Measurements from ENCODE around the gene DOCK3.
"Not testable (repeated sequence)": the region's sequence is repeated elsewhere in the genome, so short reads cannot be mapped to it uniquely, and the experiment has no call there.

The DOCK3 gene

DNA sequence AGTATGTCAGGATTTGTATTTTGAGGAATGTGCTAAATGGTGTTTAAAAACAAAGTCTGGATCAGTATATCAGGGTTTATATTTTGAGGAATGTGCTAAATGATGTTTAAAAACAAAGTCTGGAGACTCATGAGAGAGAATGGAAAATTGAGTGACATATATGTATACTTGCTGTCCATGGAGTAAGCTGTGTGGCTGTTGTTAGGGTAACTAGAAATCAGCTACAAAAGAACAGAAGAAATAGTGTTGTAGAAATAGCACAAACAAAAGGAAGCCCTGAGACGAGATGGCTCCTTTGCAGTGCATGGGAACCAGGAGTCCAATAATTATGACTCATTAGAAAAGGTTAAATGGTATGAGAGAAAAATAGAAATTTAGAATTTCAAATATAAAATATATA, 427.7 kb downstream of the DOCK3 start:
- no peak for DNase-seq (ENCODE audit: low spot score)

DNA sequence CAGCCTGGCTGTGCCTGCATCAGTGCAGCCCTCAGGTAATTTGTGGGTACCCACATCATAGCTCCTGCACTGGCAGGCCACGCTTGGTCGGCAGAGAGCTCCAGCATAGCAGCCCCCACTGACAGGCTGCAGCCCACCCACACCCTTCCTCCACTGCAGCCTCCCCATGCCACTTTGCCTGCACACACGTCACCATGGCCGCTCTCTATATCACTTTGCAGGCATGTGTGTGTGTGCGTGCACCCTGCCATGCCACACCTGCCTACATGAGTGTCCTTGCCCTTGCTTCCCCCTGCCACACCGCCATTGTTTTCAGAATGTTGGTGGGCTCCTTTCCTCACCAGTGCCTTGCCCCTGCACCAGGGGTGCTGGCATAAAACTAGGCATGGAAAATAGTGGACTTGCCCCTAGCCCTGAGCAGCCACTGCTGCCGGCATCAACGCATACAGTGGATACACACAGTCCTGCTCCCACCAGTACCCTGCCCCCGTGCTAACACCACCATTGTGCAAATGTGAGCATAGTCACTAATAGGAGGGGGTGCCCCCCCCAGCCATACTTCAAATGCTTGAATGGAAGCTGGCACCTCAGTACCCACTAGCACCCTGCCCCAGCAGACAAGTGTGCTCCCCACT, 431.6 kb downstream of the DOCK3 start:
- no peak for DNase-seq (ENCODE audit: low spot score)

DNA sequence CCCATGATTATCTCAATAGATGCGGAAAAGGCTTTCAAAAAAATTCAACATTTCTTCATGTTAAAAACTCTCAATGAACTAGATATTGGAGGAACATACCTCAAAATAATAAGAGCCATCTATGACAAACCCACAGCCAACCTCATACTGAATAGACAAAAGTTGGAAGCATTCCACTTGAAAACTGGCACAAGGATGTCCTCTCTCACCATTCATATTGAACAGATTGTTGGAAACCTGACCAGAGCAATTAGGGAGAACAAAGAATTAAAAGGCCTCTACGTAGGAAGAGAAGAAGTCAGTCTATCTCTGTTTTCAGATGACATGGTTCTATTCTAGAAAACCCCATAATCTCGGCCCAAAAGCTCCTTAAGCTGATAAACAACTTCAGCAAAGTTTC, 435.9 kb downstream of the DOCK3 start:
- DNase-seq (ENCODE audit: low spot score), result no peak

- no peak for DNase-seq (ENCODE audit: low spot score)
Observed at GRCh38 chr3:51122944-51123343, 448.2 kb downstream of the DOCK3 start.

DNA sequence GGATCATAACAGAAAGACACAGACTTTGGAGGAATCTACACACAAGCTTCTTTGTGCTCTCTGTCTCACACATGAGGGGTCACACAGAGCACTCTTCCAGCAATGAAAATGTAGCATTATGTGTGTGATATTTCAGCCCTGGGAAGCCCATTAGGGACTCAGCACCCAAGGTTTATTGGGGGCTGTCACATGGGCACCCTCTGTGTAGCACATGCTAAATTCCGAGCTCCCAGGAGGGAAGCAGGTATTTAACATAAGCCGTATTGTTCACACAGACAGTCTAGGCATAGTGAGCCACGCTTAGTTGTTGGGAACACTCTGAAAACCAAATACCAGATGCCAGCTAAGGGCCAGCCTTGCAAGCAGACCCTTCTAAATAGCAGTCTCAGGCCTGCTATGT, 448.8 kb downstream of the DOCK3 start:
- DNase-seq (ENCODE audit: low spot score), result no peak

- not testable (repeated sequence) for DNase-seq (ENCODE audit: low spot score)
Observed at GRCh38 chr3:51131607-51132006, 456.9 kb downstream of the DOCK3 start.

DNA sequence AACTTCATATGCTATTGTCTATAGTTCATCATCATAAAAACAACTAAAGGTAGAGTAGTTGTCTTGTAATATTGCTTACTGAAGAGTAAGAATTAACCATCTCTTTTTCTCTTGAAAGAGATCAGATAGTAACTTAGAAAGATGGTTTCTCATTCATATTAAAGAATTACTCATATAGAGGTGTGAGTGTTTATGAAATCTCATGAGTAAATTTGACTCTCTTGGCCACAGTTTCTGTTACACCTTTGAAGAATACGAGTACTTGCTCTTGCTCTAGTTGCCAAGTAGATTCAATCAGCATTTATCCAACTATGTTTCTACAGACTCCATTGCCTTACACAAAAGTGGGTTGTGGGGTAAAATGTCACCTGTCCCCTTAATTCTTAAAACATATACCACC, 463.0 kb downstream of the DOCK3 start:
- no peak for DNase-seq (ENCODE audit: low spot score)

GRCh38 chr3:51139616-51140015, 464.9 kb downstream of the DOCK3 start:
- DNase-seq (ENCODE audit: low spot score), result no peak

DNA sequence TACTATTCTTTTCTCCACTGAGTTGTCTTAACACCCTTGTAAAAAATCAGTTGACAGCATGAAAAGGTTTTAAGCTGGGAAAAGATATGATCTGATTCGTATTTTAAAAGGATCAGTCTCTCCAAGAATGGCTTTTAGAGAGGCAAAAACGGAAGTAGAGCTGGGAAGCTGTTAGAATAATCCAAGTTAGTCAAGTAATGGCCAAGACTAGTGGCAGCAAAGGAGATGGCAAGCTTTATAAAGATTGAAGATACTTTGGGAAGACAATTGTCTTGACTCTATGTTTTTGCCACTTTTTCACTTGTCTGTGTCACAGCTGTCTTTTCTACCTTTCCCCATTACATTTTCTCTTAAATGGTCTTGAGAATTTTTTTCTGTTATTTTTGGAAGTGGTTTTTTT, 466.8 kb downstream of the DOCK3 start:
- DNase-seq (ENCODE audit: low spot score), result no peak

GRCh38 chr3:51145811-51146585, 471.3 kb downstream of the DOCK3 start:
- DNase-seq (ENCODE audit: low spot score), result no peak

- no peak for DNase-seq (ENCODE audit: low spot score)
Observed at GRCh38 chr3:51146781-51147180, 472.1 kb downstream of the DOCK3 start.

DNA sequence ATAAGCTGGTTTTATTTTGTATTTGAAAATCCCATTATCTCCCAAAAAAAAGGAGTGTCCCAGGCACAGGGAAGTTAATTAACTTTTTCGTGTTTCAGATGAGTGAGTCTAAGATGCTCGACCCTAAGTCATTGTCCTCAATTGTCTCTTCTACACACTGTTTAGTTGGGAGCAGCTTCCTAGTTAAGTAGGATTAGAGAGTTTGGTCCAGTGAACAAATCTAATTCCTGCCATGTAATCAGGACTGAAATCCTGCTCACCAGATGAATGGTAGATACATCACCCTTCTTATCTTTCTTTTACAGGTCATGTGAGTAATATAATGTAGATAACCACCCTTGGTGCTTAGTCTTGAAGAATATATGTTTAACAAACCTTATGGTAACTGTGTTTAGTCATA, 481.4 kb downstream of the DOCK3 start:
- DNase-seq (ENCODE audit: low spot score), result no peak

- no peak for DNase-seq (ENCODE audit: low spot score)
Observed at GRCh38 chr3:51163051-51163450, 488.3 kb downstream of the DOCK3 start.

DNA sequence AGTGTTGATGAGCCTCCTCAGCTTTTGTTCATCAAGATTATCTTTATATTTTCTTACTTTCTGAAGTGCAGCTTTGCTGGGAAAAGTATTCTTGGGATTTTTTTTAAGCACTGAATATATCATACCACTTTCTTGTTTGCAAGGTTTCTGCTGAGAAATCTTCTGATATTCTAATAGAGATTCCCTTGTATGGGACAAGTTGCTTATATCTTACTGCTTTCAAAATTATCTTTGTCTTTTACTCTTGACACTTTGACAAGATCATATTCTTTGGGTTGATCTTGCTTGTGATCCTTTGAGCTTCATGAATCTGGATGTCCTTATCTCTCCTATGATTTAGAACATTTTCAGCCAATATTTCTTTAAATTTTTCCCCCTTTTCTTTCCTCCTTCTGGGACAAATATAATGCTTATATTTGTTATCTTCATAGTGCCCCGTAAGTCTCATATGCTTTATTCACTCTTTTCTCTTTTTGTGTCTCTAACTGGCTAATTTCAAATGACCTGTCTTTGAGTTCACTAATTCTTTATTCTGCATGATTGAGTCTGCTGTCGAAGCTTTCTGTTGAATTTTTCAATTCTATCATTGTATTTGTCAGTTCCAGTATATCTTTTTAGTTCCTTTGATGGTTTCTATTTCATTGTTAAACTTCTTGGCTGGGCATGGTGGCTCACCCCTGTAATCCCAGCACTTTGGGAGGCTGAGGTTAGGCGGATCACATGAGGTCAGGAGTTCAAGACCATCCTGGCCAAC, 499.0 kb downstream of the DOCK3 start:
- DNase-seq (ENCODE audit: low spot score), result no peak

GRCh38 chr3:51176923-51177322, 502.2 kb downstream of the DOCK3 start:
- no peak for DNase-seq (ENCODE audit: low spot score)

DNA sequence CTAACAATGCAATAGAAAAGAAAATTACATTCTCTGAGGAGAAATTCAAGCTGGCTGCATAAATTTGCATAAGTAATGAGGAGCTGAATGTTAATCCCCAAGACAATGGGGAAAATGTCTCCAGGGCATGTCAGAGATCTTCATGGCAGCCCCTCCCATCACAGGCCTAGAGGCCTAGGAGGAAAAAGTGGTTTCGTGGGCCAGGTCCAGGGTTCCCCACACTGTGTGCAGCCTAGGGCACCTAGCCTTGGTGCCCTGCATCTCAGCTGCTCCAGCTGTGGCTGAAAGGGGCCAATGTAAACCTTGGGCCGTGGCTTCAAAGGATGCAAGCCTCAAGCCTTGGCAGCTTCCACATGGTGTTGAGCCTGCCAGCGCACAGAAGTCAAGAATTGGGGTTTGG, 511.7 kb downstream of the DOCK3 start:
- DNase-seq (ENCODE audit: low spot score), result not testable (repeated sequence)

GRCh38 chr3:51190199-51190598, 515.5 kb downstream of the DOCK3 start:
- DNase-seq (ENCODE audit: low spot score), result no peak

DNA sequence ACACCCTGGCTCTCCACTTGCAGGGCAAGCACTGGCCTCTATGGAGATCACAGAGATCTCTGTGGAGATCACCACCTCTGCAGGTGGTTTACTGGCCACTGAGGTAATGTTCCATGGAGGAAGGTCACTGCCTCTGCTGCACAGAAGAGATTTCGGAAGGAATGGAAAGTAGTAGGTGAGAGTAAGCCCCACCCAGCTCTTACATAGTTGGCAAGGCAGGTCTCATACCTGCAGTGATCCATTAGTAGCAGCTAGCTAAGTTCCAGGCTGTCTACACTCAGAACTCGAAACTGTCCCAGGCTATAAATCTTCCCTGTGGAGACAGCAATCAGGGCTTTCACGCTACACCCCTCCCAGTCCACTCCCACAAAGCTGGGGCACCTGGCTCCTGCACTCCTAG, 516.1 kb downstream of the DOCK3 start:
- no peak for DNase-seq (ENCODE audit: low spot score)

DNA sequence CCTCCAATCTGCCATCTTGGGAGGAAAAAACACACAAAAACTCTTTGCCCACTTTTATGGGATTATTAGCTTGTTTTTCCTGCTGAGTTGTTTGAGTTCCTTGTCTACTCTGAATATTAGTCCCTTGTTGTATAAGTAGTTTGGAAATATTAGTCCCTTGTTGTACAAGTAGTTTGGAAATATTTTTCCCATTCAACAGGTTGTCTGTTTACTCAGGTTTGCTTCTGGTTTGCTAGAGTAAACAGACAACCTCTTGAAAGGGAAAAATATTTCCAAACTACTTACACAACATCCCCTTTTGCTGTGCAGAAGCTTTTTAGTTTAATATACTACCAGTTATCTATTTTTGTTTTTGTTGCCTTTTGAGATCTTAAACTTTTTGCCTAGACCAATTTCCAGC, 517.0 kb downstream of the DOCK3 start:
- no peak for DNase-seq (ENCODE audit: low spot score)

GRCh38 chr3:51198477-51198876, 523.8 kb downstream of the DOCK3 start:
- no peak for DNase-seq (ENCODE audit: low spot score)

- DNase-seq (ENCODE audit: low spot score), result not testable (repeated sequence)
Observed at GRCh38 chr3:51199296-51199695, 524.6 kb downstream of the DOCK3 start.

GRCh38 chr3:51216291-51216690, 541.6 kb downstream of the DOCK3 start:
- DNase-seq (ENCODE audit: low spot score), result no peak

DNA sequence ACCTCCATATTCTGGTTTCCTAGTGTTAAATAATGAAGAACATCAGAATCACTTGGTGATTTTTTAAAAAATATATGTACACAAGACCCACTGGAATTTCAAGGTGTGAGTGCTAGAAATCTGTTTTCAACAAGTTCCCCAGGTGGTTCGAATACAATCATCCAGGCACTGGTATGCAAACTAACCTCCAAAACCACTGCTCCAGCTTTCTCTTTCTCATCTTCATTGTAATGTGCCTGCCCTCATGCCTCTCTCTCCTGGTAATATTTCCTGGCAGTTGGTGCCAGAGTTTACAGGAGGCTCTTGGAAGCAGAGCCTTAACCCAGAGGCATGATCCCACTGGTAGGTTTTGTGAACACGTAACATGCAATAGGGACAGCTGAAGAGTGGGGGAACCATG, 547.2 kb downstream of the DOCK3 start:
- DNase-seq (ENCODE audit: low spot score), result no peak

Data from AG20443 (cell line).